AG04449 (cell line): ENCODE results near the gene KLK12.

Experiments
- CTCF ChIA-PET: fragments of 350-600 bp; formaldehyde crosslinking; extraction: SDS; loops from one replicate; lab custom pipeline; 2021; ENCODE audit warnings: antibody characterized with exemption; lab: Yijun Ruan, JAX
- POLR2A ChIA-PET: fragments of 400-600, 350-600 bp; formaldehyde crosslinking; extraction: SDS; loops from one replicate; lab custom pipeline; 2020; ENCODE audit warnings: antibody characterized with exemption, inconsistent platforms; lab: Yijun Ruan, JAX
- DNase-seq: peaks from one replicate; pipeline ENCODE4 v3.0.0-alpha.2; 2010; ENCODE audit warnings: low read depth, low spot score
- H3K4me3 ChIP-seq: 2 replicates; pipeline ENCODE4 v1.5.1; 2011; ENCODE audit warnings: low read depth, mild to moderate bottlenecking, control low read depth, low read length
- CTCF ChIP-seq: IDR thresholded peaks from one replicate; pipeline ENCODE4 v1.5.1; 2011; ENCODE audit warnings: mild to moderate bottlenecking, moderate library complexity, low read length, control low read depth, inconsistent platforms; ENCODE audit not compliant: insufficient read depth; ENCODE audit errors: missing control alignments

Gene KLK12

GRCh38 chr19:51034704-51035103 is at the start of gene KLK12:
Gene KLK12 (minus strand): TSS chr19:51035002. CDS start chr19:51034621, 381 bp downstream.
- CTCF ChIA-PET, result no interaction called here
- DNase-seq, result no peak
- POLR2A ChIA-PET, result no interaction called here
- no peak for TF ChIP-seq CTCF
- no peak within 1 kb of the TSS for H3K4me3 ChIP-seq

- POLR2A ChIA-PET, result no interaction called here
- CTCF ChIA-PET, result interaction anchor here (1.5 kb wide), 1 partner anchor 12 kb away, joined by 4 read pairs; no protein-coding TSS in a partner anchor
- no peak for DNase-seq
- no peak for TF ChIP-seq CTCF
- no peak overlapping the region for H3K4me3 ChIP-seq
These were observed 49.7 kb upstream of the KLK12 start for GRCh38 chr19:51084505-51084904.

- ChIA-PET CTCF (no interaction called here), POLR2A (no interaction called here)
- no peak for TF ChIP-seq CTCF
- DNase-seq, result no peak
- no peak overlapping the region for H3K4me3 ChIP-seq
These were observed 49.0 kb upstream of the KLK12 start for GRCh38 chr19:51083783-51084182.

GRCh38 chr19:51083181-51083580 is 48.4 kb upstream of the KLK12 start:
- POLR2A ChIA-PET, result no interaction called here
- no peak overlapping the region for H3K4me3 ChIP-seq
- CTCF ChIA-PET, result no interaction called here
- no peak for DNase-seq
- TF ChIP-seq CTCF, result no peak

- H3K4me3 ChIP-seq, result no peak within 1 kb of the TSS
- no peak for TF ChIP-seq CTCF
- DNase-seq, result no peak
- CTCF ChIA-PET, result no interaction called here
- POLR2A ChIA-PET, result no interaction called here
These were observed 47.8 kb upstream of the KLK12 start, which contains the start of gene KLK14 for GRCh38 chr19:51082611-51083010. Gene KLK14 (minus strand): TSS chr19:51082887. CDS start chr19:51082614, 273 bp downstream.

GRCh38 chr19:51081476-51081875 is 46.7 kb upstream of the KLK12 start:
- TF ChIP-seq CTCF, result no peak
- no peak overlapping the region for H3K4me3 ChIP-seq
- no peak for DNase-seq
- POLR2A ChIA-PET, result no interaction called here
- CTCF ChIA-PET, result interaction anchor here (2.7 kb wide), 1 partner anchor 14 kb away, joined by 19 read pairs; no protein-coding TSS in a partner anchor
